Transverse colon (tissue), 1 donor: Measurements from ENCODE around the gene PI4KA.
"Not testable (repeated sequence)": the region's sequence is repeated elsewhere in the genome, so short reads cannot be mapped to it uniquely, and the experiment has no call there.

ENCODE experiments used
- EP300 ChIP-seq: sonication (generic); formaldehyde crosslinking; IDR thresholded peaks from one replicate; pipeline ENCODE4 v1.6.1; 2017; ENCODE audit warnings: antibody characterized with exemption, low read depth
- POLR2A ChIP-seq: fragments of 450-650 bp; IDR thresholded peaks from one replicate; pipeline ENCODE4 v1.6.1; 2016; ENCODE audit warnings: antibody characterized with exemption, mild to moderate bottlenecking, moderate library complexity

GRCh38 chr22:20717213-20717866 is 141.3 kb downstream of the PI4KA start:
- TF ChIP-seq POLR2A, EP300: not testable (repeated sequence)
